HEK293 (cell line): Measurements from ENCODE around the gene OR4D1.

ENCODE experiments used
- ATF2 ChIP-seq: fragments of 450-650 bp; formaldehyde crosslinking; IDR thresholded peaks from 2 replicates; pipeline ENCODE4 v1.5.1; 2016; ENCODE audit warnings: missing biosample characterization, missing genetic modification characterization, low read depth
- GFI1B ChIP-seq: fragments of 450-650 bp; formaldehyde crosslinking; IDR thresholded peaks from 2 replicates; pipeline ENCODE4 v1.5.1; 2016; ENCODE audit warnings: missing biosample characterization, missing genetic modification characterization
- HOXC10 ChIP-seq: sonication (generic); formaldehyde crosslinking; IDR thresholded peaks from 2 replicates; pipeline ENCODE4 v1.8.1; 2023; ENCODE audit warnings: mild to moderate bottlenecking, missing genetic modification reagents
- KLF17 ChIP-seq: fragments of 450-650 bp; formaldehyde crosslinking; IDR thresholded peaks from 2 replicates; pipeline ENCODE4 v1.5.1; 2016; ENCODE audit warnings: missing biosample characterization, missing genetic modification characterization
- SCRT2 ChIP-seq: fragments of 450-650 bp; formaldehyde crosslinking; IDR thresholded peaks from 2 replicates; pipeline ENCODE4 v1.5.1; 2016; ENCODE audit warnings: missing biosample characterization, missing genetic modification characterization
- SP2 ChIP-seq: fragments of 450-650 bp; formaldehyde crosslinking; IDR thresholded peaks from 2 replicates; pipeline ENCODE4 v1.5.1; 2016; ENCODE audit warnings: missing biosample characterization, missing genetic modification characterization
- TCF7L2 ChIP-seq: IDR thresholded peaks from 2 replicates; pipeline ENCODE4 v1.6.1; 2011; ENCODE audit warnings: low read depth, mild to moderate bottlenecking, inconsistent platforms, low read length, moderate library complexity, borderline replicate concordance
- TSHZ1 ChIP-seq: fragments of 450-650 bp; formaldehyde crosslinking; IDR thresholded peaks from 2 replicates; pipeline ENCODE4 v1.5.1; 2016; ENCODE audit warnings: missing biosample characterization, missing genetic modification characterization, borderline replicate concordance
- ZBTB17 ChIP-seq: fragments of 450-650 bp; formaldehyde crosslinking; IDR thresholded peaks from 2 replicates; pipeline ENCODE4 v1.5.1; 2016; ENCODE audit warnings: missing biosample characterization, missing genetic modification characterization
- ZFP69B ChIP-seq: fragments of 450-650 bp; formaldehyde crosslinking; IDR thresholded peaks from 2 replicates; pipeline ENCODE4 v1.5.1; 2016; ENCODE audit warnings: missing biosample characterization, missing genetic modification characterization
- ZNF121 ChIP-seq: fragments of 450-650 bp; formaldehyde crosslinking; IDR thresholded peaks from 2 replicates; pipeline ENCODE4 v1.5.1; 2016; ENCODE audit warnings: missing biosample characterization, missing genetic modification characterization
- ZNF16 ChIP-seq: fragments of 450-650 bp; formaldehyde crosslinking; IDR thresholded peaks from 2 replicates; pipeline ENCODE4 v1.5.1; 2016; ENCODE audit warnings: low read depth, missing biosample characterization, missing genetic modification characterization
- ZNF266 ChIP-seq: fragments of 450-650 bp; formaldehyde crosslinking; IDR thresholded peaks from 2 replicates; pipeline ENCODE4 v1.5.1; 2016; ENCODE audit warnings: missing biosample characterization, missing genetic modification characterization, low read depth
- ZNF292 ChIP-seq: fragments of 450-650 bp; formaldehyde crosslinking; IDR thresholded peaks from 2 replicates; pipeline ENCODE4 v1.5.1; 2016; ENCODE audit warnings: low read depth, missing biosample characterization, missing genetic modification characterization, borderline replicate concordance
- ZNF302 ChIP-seq: fragments of 450-650 bp; formaldehyde crosslinking; IDR thresholded peaks from 2 replicates; pipeline ENCODE4 v1.5.1; 2016; ENCODE audit warnings: missing biosample characterization, missing genetic modification characterization, low read depth
- ZNF433 ChIP-seq: fragments of 450-650 bp; formaldehyde crosslinking; IDR thresholded peaks from 2 replicates; pipeline ENCODE4 v1.5.1; 2016; ENCODE audit warnings: missing biosample characterization, missing genetic modification characterization, low read depth
- ZNF449 ChIP-seq: fragments of 450-650 bp; formaldehyde crosslinking; IDR thresholded peaks from 2 replicates; pipeline ENCODE4 v1.5.1; 2017; ENCODE audit warnings: missing biosample characterization, mild to moderate bottlenecking, missing genetic modification characterization, moderate library complexity
- ZNF529 ChIP-seq: fragments of 450-650 bp; formaldehyde crosslinking; IDR thresholded peaks from 2 replicates; pipeline ENCODE4 v1.5.1; 2017; ENCODE audit warnings: missing genetic modification characterization, missing biosample characterization; ENCODE audit not compliant: insufficient replicate concordance
- ZNF654 ChIP-seq: fragments of 450-650 bp; formaldehyde crosslinking; IDR thresholded peaks from 2 replicates; pipeline ENCODE4 v1.5.1; 2016; ENCODE audit warnings: low read depth, missing biosample characterization, missing genetic modification characterization
- ZNF707 ChIP-seq: fragments of 450-650 bp; formaldehyde crosslinking; IDR thresholded peaks from 2 replicates; pipeline ENCODE4 v1.5.1; 2016; ENCODE audit warnings: missing biosample characterization, missing genetic modification characterization
- ZNF768 ChIP-seq: fragments of 450-650 bp; formaldehyde crosslinking; IDR thresholded peaks from 2 replicates; pipeline ENCODE4 v1.5.1; 2018; ENCODE audit warnings: missing biosample characterization, mild to moderate bottlenecking, missing genetic modification characterization
- ZNF777 ChIP-seq: fragments of 450-650 bp; formaldehyde crosslinking; IDR thresholded peaks from 2 replicates; pipeline ENCODE4 v1.5.1; 2017; ENCODE audit warnings: missing biosample characterization, missing genetic modification characterization, borderline replicate concordance
- ZNF785 ChIP-seq: fragments of 450-650 bp; formaldehyde crosslinking; IDR thresholded peaks from 2 replicates; pipeline ENCODE4 v1.5.1; 2016; ENCODE audit warnings: missing biosample characterization, missing genetic modification characterization
- ZNF830 ChIP-seq: fragments of 450-650 bp; IDR thresholded peaks from 2 replicates; pipeline ENCODE4 v1.5.0; 2018; ENCODE audit warnings: missing biosample characterization, missing genetic modification characterization, low read depth, mild to moderate bottlenecking, moderate library complexity
- TF ChIP-seq, protein P1 (sequence below): fragments of 450-650 bp; formaldehyde crosslinking; IDR thresholded peaks from 2 replicates; pipeline ENCODE4 v1.5.1; 2016; ENCODE audit warnings: missing biosample characterization, missing genetic modification characterization, borderline replicate concordance

The OR4D1 gene

DNA sequence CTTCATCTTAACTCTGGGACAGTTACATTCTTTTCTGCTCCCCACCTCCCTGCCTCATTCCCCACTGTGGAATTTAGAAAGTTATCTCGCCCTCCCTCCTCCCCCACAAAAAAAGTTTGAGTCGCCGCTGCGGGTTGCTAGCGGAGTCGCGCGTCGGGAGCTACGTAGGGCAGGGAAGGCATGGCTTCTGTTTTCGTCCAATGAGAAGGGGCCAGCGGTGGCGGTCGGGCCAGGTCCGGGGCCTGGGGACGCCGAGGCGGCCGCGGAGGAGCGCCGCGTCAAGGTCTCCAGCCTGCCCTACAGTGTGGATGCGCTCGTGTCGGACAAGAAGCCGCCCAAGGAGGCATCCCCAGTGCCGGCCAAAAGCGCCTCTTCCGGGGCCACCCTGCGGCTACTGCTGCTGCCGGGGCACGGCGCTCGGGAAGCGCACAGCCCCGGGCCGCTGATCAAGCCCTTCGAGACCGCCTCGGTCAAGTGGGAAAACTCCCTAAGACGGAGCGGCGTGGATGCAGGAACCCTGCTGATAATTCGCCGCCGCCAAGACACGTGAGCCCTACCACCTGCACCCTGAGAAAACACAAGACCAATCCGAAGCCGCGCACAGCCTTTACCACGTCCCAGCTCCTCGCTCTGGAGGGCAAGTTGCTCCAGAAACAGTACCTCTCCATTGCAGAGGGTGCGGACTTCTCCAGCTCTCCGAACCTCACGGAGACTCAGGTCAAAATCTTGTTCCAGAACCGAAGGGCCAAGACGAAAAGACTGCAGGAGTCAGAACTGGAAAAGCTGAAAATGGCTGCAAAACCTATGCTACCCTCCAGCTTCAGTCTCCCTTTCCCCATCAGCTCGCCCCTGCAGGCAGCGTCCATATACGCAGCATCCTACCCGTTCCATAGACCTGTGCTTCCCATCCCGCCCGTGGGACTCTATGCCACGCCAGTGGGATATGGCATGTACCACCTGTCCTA, 8.9 kb downstream of the OR4D1 start (continued):
- TF ChIP-seq ZNF449 (tag by site-specific recombination) = no peak
- no peak for TF ChIP-seq ATF2 (tag by site-specific recombination)
- TF ChIP-seq ZNF777 = no peak
- TF ChIP-seq ZNF654 = no peak
- 0 out of 2 replicates have a peak, but pooled peaks have one; percentile 38 for TF ChIP-seq ZFP69B
- TF ChIP-seq, protein P1, sequence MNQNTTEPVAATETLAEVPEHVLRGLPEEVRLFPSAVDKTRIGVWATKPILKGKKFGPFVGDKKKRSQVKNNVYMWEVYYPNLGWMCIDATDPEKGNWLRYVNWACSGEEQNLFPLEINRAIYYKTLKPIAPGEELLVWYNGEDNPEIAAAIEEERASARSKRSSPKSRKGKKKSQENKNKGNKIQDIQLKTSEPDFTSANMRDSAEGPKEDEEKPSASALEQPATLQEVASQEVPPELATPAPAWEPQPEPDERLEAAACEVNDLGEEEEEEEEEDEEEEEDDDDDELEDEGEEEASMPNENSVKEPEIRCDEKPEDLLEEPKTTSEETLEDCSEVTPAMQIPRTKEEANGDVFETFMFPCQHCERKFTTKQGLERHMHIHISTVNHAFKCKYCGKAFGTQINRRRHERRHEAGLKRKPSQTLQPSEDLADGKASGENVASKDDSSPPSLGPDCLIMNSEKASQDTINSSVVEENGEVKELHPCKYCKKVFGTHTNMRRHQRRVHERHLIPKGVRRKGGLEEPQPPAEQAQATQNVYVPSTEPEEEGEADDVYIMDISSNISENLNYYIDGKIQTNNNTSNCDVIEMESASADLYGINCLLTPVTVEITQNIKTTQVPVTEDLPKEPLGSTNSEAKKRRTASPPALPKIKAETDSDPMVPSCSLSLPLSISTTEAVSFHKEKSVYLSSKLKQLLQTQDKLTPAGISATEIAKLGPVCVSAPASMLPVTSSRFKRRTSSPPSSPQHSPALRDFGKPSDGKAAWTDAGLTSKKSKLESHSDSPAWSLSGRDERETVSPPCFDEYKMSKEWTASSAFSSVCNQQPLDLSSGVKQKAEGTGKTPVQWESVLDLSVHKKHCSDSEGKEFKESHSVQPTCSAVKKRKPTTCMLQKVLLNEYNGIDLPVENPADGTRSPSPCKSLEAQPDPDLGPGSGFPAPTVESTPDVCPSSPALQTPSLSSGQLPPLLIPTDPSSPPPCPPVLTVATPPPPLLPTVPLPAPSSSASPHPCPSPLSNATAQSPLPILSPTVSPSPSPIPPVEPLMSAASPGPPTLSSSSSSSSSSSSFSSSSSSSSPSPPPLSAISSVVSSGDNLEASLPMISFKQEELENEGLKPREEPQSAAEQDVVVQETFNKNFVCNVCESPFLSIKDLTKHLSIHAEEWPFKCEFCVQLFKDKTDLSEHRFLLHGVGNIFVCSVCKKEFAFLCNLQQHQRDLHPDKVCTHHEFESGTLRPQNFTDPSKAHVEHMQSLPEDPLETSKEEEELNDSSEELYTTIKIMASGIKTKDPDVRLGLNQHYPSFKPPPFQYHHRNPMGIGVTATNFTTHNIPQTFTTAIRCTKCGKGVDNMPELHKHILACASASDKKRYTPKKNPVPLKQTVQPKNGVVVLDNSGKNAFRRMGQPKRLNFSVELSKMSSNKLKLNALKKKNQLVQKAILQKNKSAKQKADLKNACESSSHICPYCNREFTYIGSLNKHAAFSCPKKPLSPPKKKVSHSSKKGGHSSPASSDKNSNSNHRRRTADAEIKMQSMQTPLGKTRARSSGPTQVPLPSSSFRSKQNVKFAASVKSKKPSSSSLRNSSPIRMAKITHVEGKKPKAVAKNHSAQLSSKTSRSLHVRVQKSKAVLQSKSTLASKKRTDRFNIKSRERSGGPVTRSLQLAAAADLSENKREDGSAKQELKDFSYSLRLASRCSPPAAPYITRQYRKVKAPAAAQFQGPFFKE = no peak
- TF ChIP-seq ZNF302 (tag by site-specific recombination) = no peak
- no peak for TF ChIP-seq ZNF529
- peak; percentile 51; the same call in 1 of the 2 replicates for TF ChIP-seq SP2 (tag by site-specific recombination)
- no peak for TF ChIP-seq HOXC10 (CRISPR knock-in tag)
- TF ChIP-seq TSHZ1 (tag by site-specific recombination) = no peak
- no peak for TF ChIP-seq SCRT2 (tag by site-specific recombination)
- no peak for TF ChIP-seq GFI1B (tag by site-specific recombination)
- TF ChIP-seq ZNF292 (tag by site-specific recombination) = no peak
- TF ChIP-seq ZBTB17 (tag by site-specific recombination) = peak; percentile 75
- no peak for TF ChIP-seq TCF7L2
- no peak for TF ChIP-seq ZNF433 (tag by site-specific recombination)
- no peak for TF ChIP-seq ZNF707 (tag by site-specific recombination)
- no peak for TF ChIP-seq KLF17 (tag by site-specific recombination)
- TF ChIP-seq ZNF266 (tag by site-specific recombination) = no peak; the same call in 1 of the 2 replicates
- TF ChIP-seq ZNF121 = no peak
- TF ChIP-seq ZNF830 (tag by site-specific recombination) = no peak
- TF ChIP-seq ZNF785 (tag by site-specific recombination) = no peak
- no peak for TF ChIP-seq ZNF768 (tag by site-specific recombination)
- no peak for TF ChIP-seq ZNF16 (tag by site-specific recombination)
